H9 (cell line): ENCODE data around the gene SLC25A22. TPM values are rescaled to one million over a fixed set of nuclear protein-coding genes. Genes with fewer than 3 reads are reported as not detected.

ENCODE experiments used
- DNase-seq: peaks from one replicate; pipeline ENCODE4 v3.0.0-alpha.2; 2017
- H2AFZ ChIP-seq: one replicate; pipeline ENCODE4 v1.6.1; 2013; ENCODE audit warnings: mild to moderate bottlenecking, low read length, control low read depth, moderate library complexity
- H2AK5ac ChIP-seq: 2 replicates; pipeline ENCODE4 v1.6.1; 2013; ENCODE audit warnings: low read length, control low read depth, mixed read lengths; ENCODE audit not compliant: insufficient read length
- H2BK120ac ChIP-seq: one replicate; pipeline ENCODE4 v1.6.1; 2013; ENCODE audit warnings: low read depth, mild to moderate bottlenecking, low read length, control low read depth, inconsistent platforms; ENCODE audit not compliant: poor library complexity, severe bottlenecking
- H2BK12ac ChIP-seq: 2 replicates; pipeline ENCODE4 v1.6.1; 2013; ENCODE audit warnings: low read length, control low read depth, mixed read lengths, low read depth; ENCODE audit not compliant: insufficient read length
- H2BK15ac ChIP-seq: 2 replicates; pipeline ENCODE4 v1.6.1; 2013; ENCODE audit warnings: low read depth, low read length, control low read depth
- H2BK20ac ChIP-seq: one replicate; pipeline ENCODE4 v1.6.1; 2013; ENCODE audit warnings: low read depth, mild to moderate bottlenecking, low read length, control low read depth, inconsistent platforms; ENCODE audit not compliant: poor library complexity, severe bottlenecking
- H2BK5ac ChIP-seq: 2 replicates; pipeline ENCODE4 v1.6.1; 2013; ENCODE audit warnings: low read length, control low read depth, mixed read lengths; ENCODE audit not compliant: insufficient read length
- H3K14ac ChIP-seq: 2 replicates; pipeline ENCODE4 v1.6.1; 2013; ENCODE audit warnings: low read length, control low read depth; ENCODE audit not compliant: insufficient read depth
- H3K18ac ChIP-seq: 2 replicates; pipeline ENCODE4 v1.6.1; 2013; ENCODE audit warnings: low read depth, mild to moderate bottlenecking, mixed read lengths, low read length, control low read depth; ENCODE audit not compliant: insufficient read length
- H3K23ac ChIP-seq: 2 replicates; pipeline ENCODE4 v1.6.1; 2013; ENCODE audit warnings: low read length, control low read depth, mixed read lengths, low read depth; ENCODE audit not compliant: insufficient read length
- H3K23me2 ChIP-seq: 2 replicates; pipeline ENCODE4 v1.6.1; 2013; ENCODE audit warnings: low read depth, mild to moderate bottlenecking, mixed read lengths, low read length, control low read depth; ENCODE audit not compliant: insufficient read length, poor library complexity, severe bottlenecking
- H3K27ac ChIP-seq: 2 replicates; pipeline ENCODE4 v1.5.1; 2013; ENCODE audit warnings: low read length, control low read depth, mixed read lengths, low read depth; ENCODE audit not compliant: insufficient read length
- H3K27me3 ChIP-seq: 2 replicates; pipeline ENCODE4 v1.6.1; 2013; ENCODE audit warnings: low read length, control low read depth, inconsistent platforms; ENCODE audit not compliant: insufficient read depth
- H3K4ac ChIP-seq: 2 replicates; pipeline ENCODE4 v1.6.1; 2013; ENCODE audit warnings: low read depth, mild to moderate bottlenecking, control low read depth, inconsistent platforms, low read length, moderate library complexity
- H3K4me1 ChIP-seq: 2 replicates; pipeline ENCODE4 v1.6.1; 2013; ENCODE audit warnings: low read length, control low read depth, inconsistent platforms; ENCODE audit not compliant: insufficient read depth
- H3K4me2 ChIP-seq: 2 replicates; pipeline ENCODE4 v1.6.1; 2013; ENCODE audit warnings: low read length, control low read depth, mixed read lengths; ENCODE audit not compliant: insufficient read length, insufficient read depth
- H3K56ac ChIP-seq: 2 replicates; pipeline ENCODE4 v1.6.1; 2013; ENCODE audit warnings: low read depth, mild to moderate bottlenecking, mixed read lengths, low read length, control low read depth; ENCODE audit not compliant: insufficient read length
- H3K79me1 ChIP-seq: 2 replicates; pipeline ENCODE4 v1.6.1; 2013; ENCODE audit warnings: low read depth, mild to moderate bottlenecking, moderate library complexity, low read length, control low read depth, inconsistent platforms; ENCODE audit not compliant: insufficient read depth, poor library complexity, severe bottlenecking
- H3K79me2 ChIP-seq: 2 replicates; pipeline ENCODE4 v1.6.1; 2013; ENCODE audit warnings: low read length, control low read depth, inconsistent platforms; ENCODE audit not compliant: insufficient read depth
- H3K9ac ChIP-seq: 2 replicates; pipeline ENCODE4 v1.6.1; 2013; ENCODE audit warnings: low read length, control low read depth, mixed read lengths; ENCODE audit not compliant: insufficient read length; ENCODE audit errors: extremely low read depth
- H3K9me3 ChIP-seq: one replicate; pipeline ENCODE4 v1.6.1; 2013; ENCODE audit warnings: low read depth, low read length, inconsistent platforms; ENCODE audit not compliant: control insufficient read depth
- H3T11ph ChIP-seq: one replicate; pipeline ENCODE4 v1.6.1; 2013; ENCODE audit warnings: mild to moderate bottlenecking, low read length, control low read depth, inconsistent platforms
- H4K20me1 ChIP-seq: one replicate; pipeline ENCODE4 v1.6.1; 2013; ENCODE audit not compliant: control insufficient read depth, insufficient read length, insufficient read depth
- H4K5ac ChIP-seq: 2 replicates; pipeline ENCODE4 v1.6.1; 2013; ENCODE audit warnings: low read depth, mild to moderate bottlenecking, mixed read lengths, low read length, control low read depth; ENCODE audit not compliant: insufficient read length
- H4K8ac ChIP-seq: replicated peaks from 2 replicates; pipeline ENCODE4 v1.6.1; 2013; ENCODE audit warnings: low read length, control low read depth, mixed read lengths, low read depth; ENCODE audit not compliant: insufficient read length
- H4K91ac ChIP-seq: 2 replicates; pipeline ENCODE4 v1.6.1; 2013; ENCODE audit warnings: low read depth, mild to moderate bottlenecking, moderate library complexity, mixed read lengths, low read length, control low read depth; ENCODE audit not compliant: insufficient read length
- H3K27ac Mint-ChIP-seq, 3 experiments: 2 replicates in 2 of 3; 3 replicates in 1 of 3; pipeline ENCODE4 v1.8.0; 2020 to 2021; ENCODE audit warnings: mixed read lengths in 3 of 3, mild to moderate bottlenecking in 1 of 3, moderate library complexity in 1 of 3
- H3K27me3 Mint-ChIP-seq: 2 replicates; pipeline ENCODE4 v1.8.0; 2021; ENCODE audit warnings: low read depth, mild to moderate bottlenecking, moderate library complexity, mixed read lengths
- H3K36me3 Mint-ChIP-seq, 3 experiments: 2 replicates in 2 of 3; 3 replicates in 1 of 3; pipeline ENCODE4 v1.8.0; 2020 to 2021; ENCODE audit warnings: low read depth in 3 of 3, mixed read lengths in 3 of 3; ENCODE audit not compliant: insufficient read depth in 1 of 3
- H3K4me1 Mint-ChIP-seq, 2 experiments: 2 replicates each; pipeline ENCODE4 v1.8.0; 2020; ENCODE audit warnings: mixed read lengths in 2 of 2
- H3K4me3 Mint-ChIP-seq, 2 experiments: 2 replicates in 1 of 2; 3 replicates in 1 of 2; pipeline ENCODE4 v1.8.0; 2020 to 2021; ENCODE audit warnings: mild to moderate bottlenecking in 2 of 2, mixed read lengths in 2 of 2, moderate library complexity in 1 of 2
- H3K9me3 Mint-ChIP-seq, 2 experiments: 2 replicates in 1 of 2; 3 replicates in 1 of 2; pipeline ENCODE4 v1.8.0; 2020; ENCODE audit warnings: mild to moderate bottlenecking in 2 of 2, mixed read lengths in 2 of 2, moderate library complexity in 1 of 2
- WGBS: extraction: QIAGEN DNeasy Blood & Tissue Kit; methylation state at CpG from one replicate; pipeline ENCODE4 v1.1.7; 2013; ENCODE audit warnings: missing lambda C conversion rate, low lambda C conversion rate, mixed read lengths; ENCODE audit not compliant: insufficient read length; ENCODE audit errors: extremely low coverage; 5-methylcytosine and 5-hydroxymethylcytosine counted together
- total RNA-seq: library from RNA; stranded (reverse); gene quantifications from 2 replicates; pipeline ENCODE4 v1.2.1, GENCODE V29; 2021
- TF ChIP-seq, protein P1 (sequence below): fragments of 200-600 bp; sonication (generic); conservative IDR thresholded peaks from 3 replicates; pipeline ENCODE4 v1.8.0; 2021; ENCODE audit warnings: antibody characterized with exemption, mild to moderate bottlenecking

Gene SLC25A22
- total RNA-seq, 1 experiment from 2014 or later = 51.9 TPM

- Histone ChIP-seq H2BK12ac (no peak overlapping the region), H3K27ac (no peak overlapping the region), H3T11ph (no peak overlapping the region), H4K5ac (no peak overlapping the region), H3K23me2 (peaks cover 32% of the 10 kb centered on the region), H3K79me2 (no peaks in the 10 kb centered on the region), H3K56ac (no peak overlapping the region), H2BK120ac (no peak overlapping the region), H2BK20ac (no peak overlapping the region), H4K20me1 (no peaks in the 10 kb centered on the region), H2BK15ac (no peak overlapping the region), H3K4ac (no peak overlapping the region), H4K8ac (no peak overlapping the region), H3K27me3 (peaks cover 9% of the 10 kb centered on the region; the same call in 1 of the 2 replicates), H3K18ac (no peak overlapping the region), H4K91ac (no peak overlapping the region), H3K9me3 (no peaks in the 10 kb centered on the region), H2BK5ac (no peak overlapping the region), H3K9ac (no peak overlapping the region), H2AFZ (no peak overlapping the region), H3K4me1 (no peaks in the 10 kb centered on the region; the same call in 1 of the 2 replicates), H3K4me2 (peak overlapping the region; percentile 56), H3K79me1 (no peaks in the 10 kb centered on the region), H3K14ac (no peak overlapping the region), H3K23ac (no peak overlapping the region), H2AK5ac (no peak overlapping the region)
- no peak for DNase-seq
- Mint-ChIP-seq H3K27ac (no peak overlapping the region), H3K27me3 (peaks cover 36% of the 10 kb centered on the region), H3K9me3 (no peaks in the 10 kb centered on the region), H3K36me3 (peaks cover 4 to 7% (median 5%) of the 10 kb centered on the region in 3 experiments; a peak in 6 of 7 replicates), H3K4me3 (peak overlapping the region; percentile 64 to 80), H3K4me1 (peaks cover 38 to 52% of the 10 kb centered on the region in 2 experiments)
- TF ChIP-seq, protein P1, sequence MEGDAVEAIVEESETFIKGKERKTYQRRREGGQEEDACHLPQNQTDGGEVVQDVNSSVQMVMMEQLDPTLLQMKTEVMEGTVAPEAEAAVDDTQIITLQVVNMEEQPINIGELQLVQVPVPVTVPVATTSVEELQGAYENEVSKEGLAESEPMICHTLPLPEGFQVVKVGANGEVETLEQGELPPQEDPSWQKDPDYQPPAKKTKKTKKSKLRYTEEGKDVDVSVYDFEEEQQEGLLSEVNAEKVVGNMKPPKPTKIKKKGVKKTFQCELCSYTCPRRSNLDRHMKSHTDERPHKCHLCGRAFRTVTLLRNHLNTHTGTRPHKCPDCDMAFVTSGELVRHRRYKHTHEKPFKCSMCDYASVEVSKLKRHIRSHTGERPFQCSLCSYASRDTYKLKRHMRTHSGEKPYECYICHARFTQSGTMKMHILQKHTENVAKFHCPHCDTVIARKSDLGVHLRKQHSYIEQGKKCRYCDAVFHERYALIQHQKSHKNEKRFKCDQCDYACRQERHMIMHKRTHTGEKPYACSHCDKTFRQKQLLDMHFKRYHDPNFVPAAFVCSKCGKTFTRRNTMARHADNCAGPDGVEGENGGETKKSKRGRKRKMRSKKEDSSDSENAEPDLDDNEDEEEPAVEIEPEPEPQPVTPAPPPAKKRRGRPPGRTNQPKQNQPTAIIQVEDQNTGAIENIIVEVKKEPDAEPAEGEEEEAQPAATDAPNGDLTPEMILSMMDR = no peak
- no CpG with 5 or more reads among the region's 39 CpGs for WGBS
Measured at GRCh38 chr11:829847-830294, 31.8 kb upstream of the SLC25A22 start.
